ENCODE results near the gene MBOAT7. TPM values are rescaled to one million over a fixed set of nuclear protein-coding genes. Genes with fewer than 3 reads are reported as not detected.

MBOAT7 gene
- total and polyA plus RNA-seq, 4 donors, result 10.3 to 31.5 (median 15.0) TPM

DNA sequence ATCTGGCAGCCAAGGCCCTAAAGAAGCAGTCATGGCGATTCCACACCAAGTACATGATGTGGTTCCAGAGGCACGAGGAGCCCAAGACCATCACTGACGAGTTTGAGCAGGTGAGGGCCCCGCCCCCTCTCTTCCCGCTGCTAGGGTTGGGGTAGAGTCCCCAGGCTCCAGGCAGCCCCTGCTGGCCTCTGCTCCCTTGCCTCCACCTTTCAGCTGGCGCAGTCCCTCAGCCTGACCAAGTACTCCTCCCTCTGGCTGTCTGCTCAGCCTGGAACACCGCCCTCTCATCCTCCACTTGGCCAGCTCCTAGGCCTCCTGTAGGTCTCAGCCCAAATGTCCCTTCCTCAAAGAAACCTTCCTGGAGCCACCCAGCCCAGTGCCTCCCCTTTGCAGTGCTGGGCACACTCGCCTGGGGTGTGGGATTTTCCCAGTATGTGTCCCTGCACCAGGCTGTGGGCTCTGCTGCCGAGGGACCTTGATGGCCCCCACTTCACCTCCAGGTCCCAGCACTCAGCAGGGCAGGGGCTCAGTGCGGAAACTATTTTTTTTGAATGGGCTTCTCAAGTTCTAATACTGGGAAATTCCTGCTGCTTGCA lies 35.6 kb downstream of the MBOAT7 start (continued):
- TF ChIP-seq, protein P1, sequence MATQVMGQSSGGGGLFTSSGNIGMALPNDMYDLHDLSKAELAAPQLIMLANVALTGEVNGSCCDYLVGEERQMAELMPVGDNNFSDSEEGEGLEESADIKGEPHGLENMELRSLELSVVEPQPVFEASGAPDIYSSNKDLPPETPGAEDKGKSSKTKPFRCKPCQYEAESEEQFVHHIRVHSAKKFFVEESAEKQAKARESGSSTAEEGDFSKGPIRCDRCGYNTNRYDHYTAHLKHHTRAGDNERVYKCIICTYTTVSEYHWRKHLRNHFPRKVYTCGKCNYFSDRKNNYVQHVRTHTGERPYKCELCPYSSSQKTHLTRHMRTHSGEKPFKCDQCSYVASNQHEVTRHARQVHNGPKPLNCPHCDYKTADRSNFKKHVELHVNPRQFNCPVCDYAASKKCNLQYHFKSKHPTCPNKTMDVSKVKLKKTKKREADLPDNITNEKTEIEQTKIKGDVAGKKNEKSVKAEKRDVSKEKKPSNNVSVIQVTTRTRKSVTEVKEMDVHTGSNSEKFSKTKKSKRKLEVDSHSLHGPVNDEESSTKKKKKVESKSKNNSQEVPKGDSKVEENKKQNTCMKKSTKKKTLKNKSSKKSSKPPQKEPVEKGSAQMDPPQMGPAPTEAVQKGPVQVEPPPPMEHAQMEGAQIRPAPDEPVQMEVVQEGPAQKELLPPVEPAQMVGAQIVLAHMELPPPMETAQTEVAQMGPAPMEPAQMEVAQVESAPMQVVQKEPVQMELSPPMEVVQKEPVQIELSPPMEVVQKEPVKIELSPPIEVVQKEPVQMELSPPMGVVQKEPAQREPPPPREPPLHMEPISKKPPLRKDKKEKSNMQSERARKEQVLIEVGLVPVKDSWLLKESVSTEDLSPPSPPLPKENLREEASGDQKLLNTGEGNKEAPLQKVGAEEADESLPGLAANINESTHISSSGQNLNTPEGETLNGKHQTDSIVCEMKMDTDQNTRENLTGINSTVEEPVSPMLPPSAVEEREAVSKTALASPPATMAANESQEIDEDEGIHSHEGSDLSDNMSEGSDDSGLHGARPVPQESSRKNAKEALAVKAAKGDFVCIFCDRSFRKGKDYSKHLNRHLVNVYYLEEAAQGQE (IDR thresholded peaks at IDR 0.05), result no peak
- TF ChIP-seq FOXA2 (IDR thresholded peaks at IDR 0.05) (no peak), RAD21 (IDR thresholded peaks at IDR 0.05) (no peak)

DNA sequence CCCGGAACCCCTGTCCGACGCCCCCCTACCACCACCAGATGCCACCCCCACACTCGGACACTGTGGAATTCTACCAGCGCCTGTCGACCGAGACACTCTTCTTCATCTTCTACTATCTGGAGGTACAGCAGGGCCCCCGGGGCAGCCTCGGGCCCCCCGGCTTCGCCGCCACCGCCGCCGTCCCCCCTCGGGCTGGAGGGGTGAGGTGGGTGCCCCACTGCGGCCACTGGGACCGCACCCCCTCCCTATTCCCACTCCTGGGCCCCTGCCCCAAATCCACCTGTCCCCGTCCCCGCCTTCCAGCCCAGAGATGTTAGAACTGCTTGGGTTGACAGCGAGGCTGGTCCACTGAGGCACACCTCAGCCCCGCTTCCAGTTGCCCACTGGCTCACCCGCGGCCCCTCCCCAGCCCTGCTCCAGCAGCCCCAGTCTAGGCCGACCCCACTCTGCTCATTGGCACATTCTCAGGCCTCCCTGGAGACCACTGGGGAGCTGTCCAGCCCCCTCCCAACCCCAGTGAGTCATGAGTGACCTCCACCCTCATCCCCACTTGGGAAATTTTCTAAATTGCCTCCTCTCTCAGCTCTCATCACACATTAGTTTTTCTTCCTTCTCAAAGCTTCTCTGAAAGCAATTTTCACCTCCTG lies 36.4 kb downstream of the MBOAT7 start:
- Histone ChIP-seq H3K4me1 (ENCODE audit: control insufficient read depth in 4 of 4, insufficient read depth in 4 of 4, low read length in 3 of 4) (peaks cover 0 to 1% (median under 1%) of the 10 kb centered on the region in 4 donors), H3K27me3 (ENCODE audit: control insufficient read depth in 4 of 4, insufficient read depth in 4 of 4, low read length in 3 of 4) (no peaks in the 10 kb centered on the region), H3K4me3 (ENCODE audit: low read depth in 1 of 3, low read length in 3 of 3) (no peak overlapping the region), H3K9me3 (ENCODE audit: control insufficient read depth in 4 of 4, low read length in 3 of 4) (no peaks in the 10 kb centered on the region), H3K36me3 (ENCODE audit: control insufficient read depth in 4 of 4, insufficient read depth in 3 of 4, low read depth in 1 of 4, low read length in 3 of 4) (peaks cover 38 to 89% (median 56%) of the 10 kb centered on the region in 4 donors), H3K9ac (ENCODE audit: low read depth in 1 of 2, low read length in 2 of 2) (no peak overlapping the region), H3K27ac (ENCODE audit: low read depth in 1 of 2, low read length in 2 of 2) (no peak overlapping the region)
- no peak for TF ChIP-seq YY1 (IDR thresholded peaks at IDR 0.05)
- TF ChIP-seq HNF4G (IDR thresholded peaks at IDR 0.05), result no peak
- TF ChIP-seq, protein P2, sequence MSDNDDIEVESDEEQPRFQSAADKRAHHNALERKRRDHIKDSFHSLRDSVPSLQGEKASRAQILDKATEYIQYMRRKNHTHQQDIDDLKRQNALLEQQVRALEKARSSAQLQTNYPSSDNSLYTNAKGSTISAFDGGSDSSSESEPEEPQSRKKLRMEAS (IDR thresholded peaks at IDR 0.05), result no peak
- no peak for TF ChIP-seq RXRA (IDR thresholded peaks at IDR 0.05)
- TF ChIP-seq, protein P1 (IDR thresholded peaks at IDR 0.05), result no peak
- TF ChIP-seq FOXA1 (IDR thresholded peaks at IDR 0.05), result no peak
- no peak for TF ChIP-seq JUND (IDR thresholded peaks at IDR 0.05)
- no peak for TF ChIP-seq TAF1 (conservative IDR thresholded peaks at IDR 0.05)
- TF ChIP-seq, protein P3, sequence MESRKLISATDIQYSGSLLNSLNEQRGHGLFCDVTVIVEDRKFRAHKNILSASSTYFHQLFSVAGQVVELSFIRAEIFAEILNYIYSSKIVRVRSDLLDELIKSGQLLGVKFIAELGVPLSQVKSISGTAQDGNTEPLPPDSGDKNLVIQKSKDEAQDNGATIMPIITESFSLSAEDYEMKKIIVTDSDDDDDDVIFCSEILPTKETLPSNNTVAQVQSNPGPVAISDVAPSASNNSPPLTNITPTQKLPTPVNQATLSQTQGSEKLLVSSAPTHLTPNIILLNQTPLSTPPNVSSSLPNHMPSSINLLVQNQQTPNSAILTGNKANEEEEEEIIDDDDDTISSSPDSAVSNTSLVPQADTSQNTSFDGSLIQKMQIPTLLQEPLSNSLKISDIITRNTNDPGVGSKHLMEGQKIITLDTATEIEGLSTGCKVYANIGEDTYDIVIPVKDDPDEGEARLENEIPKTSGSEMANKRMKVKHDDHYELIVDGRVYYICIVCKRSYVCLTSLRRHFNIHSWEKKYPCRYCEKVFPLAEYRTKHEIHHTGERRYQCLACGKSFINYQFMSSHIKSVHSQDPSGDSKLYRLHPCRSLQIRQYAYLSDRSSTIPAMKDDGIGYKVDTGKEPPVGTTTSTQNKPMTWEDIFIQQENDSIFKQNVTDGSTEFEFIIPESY (IDR thresholded peaks at IDR 0.05), result no peak
- TF ChIP-seq HNF4A (conservative IDR thresholded peaks at IDR 0.05), result no peak
- TF ChIP-seq, protein P4, sequence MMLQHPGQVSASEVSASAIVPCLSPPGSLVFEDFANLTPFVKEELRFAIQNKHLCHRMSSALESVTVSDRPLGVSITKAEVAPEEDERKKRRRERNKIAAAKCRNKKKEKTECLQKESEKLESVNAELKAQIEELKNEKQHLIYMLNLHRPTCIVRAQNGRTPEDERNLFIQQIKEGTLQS (IDR thresholded peaks at IDR 0.05), result no peak
- TF ChIP-seq NR2F2 (IDR thresholded peaks at IDR 0.05), result no peak
- no peak for TF ChIP-seq SP1 (IDR thresholded peaks at IDR 0.05)
- WGBS, result 95% methylated on average over 25 of the region's 25 CpGs
- DNase-seq (ENCODE audit: low spot score), result no peak
